GM19238 (cell line): ENCODE data around the gene GBGT1.

Experiments used
- DNase-seq: peaks from one replicate; pipeline ENCODE4 v3.0.0; 2011; ENCODE audit warnings: low spot score; ENCODE audit not compliant: insufficient read length

The GBGT1 gene

DNA sequence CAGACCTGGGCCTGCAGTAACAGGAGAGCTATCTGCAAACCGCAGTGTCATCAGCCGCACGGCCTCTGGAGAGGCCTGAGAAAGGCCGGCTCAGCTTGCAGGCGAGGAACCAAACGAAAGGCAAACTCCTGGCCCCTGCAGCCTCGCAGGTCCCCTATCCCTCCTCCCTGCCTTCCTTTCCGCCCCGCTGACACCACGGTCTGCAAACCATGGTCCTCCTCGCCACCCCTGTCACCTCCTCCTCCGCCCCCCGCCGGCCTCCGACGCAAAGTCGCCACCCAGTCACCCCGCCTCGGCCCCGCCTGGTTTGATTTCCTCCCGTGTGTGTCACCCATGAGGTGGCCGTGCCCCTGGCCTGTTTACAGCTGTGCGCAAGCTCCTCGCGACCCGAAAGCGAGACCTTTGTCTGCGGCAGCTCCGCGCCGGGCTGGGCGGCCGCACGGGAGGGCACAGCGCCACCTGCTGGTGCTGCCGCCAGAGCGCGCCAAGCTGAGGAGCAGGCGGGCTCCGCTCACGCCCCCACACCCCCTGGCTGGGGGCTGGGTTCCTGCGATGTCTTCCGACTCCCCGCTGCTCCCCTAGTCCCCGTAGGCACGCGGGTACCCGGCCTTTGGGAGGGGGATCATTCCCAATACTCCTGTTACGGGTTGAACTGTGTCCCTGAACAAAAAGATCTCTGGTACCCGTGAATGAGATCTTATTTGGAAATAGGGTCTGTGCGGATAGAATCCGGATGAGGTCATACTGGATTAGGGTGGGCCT, 19.4 kb downstream of the GBGT1 start:
- DNase-seq, result peak; percentile 97

DNA sequence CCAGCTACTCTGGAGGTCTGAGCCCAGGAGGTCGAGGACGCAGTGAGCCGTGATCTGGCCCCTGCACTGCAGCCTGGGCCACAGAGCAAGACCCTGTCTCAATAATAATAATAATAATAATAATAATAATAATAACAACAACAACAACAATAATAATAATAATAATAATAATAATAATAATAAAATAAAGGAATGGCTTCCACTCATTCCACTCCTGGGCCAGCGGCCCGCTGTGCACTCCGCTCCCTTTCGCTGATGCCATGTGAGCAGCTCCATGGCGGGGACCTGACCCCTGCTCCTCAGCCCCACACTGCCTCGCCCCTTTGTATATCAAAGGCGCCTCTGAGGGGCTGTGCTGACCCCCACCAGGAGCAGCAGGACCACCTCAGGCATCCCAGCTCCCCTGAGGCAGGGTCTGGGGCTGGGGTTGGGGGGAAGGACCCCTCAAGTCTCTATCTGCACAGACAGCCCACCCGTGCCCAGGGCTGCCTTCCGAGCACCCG, 20.0 kb downstream of the GBGT1 start:
- no peak for DNase-seq

DNA sequence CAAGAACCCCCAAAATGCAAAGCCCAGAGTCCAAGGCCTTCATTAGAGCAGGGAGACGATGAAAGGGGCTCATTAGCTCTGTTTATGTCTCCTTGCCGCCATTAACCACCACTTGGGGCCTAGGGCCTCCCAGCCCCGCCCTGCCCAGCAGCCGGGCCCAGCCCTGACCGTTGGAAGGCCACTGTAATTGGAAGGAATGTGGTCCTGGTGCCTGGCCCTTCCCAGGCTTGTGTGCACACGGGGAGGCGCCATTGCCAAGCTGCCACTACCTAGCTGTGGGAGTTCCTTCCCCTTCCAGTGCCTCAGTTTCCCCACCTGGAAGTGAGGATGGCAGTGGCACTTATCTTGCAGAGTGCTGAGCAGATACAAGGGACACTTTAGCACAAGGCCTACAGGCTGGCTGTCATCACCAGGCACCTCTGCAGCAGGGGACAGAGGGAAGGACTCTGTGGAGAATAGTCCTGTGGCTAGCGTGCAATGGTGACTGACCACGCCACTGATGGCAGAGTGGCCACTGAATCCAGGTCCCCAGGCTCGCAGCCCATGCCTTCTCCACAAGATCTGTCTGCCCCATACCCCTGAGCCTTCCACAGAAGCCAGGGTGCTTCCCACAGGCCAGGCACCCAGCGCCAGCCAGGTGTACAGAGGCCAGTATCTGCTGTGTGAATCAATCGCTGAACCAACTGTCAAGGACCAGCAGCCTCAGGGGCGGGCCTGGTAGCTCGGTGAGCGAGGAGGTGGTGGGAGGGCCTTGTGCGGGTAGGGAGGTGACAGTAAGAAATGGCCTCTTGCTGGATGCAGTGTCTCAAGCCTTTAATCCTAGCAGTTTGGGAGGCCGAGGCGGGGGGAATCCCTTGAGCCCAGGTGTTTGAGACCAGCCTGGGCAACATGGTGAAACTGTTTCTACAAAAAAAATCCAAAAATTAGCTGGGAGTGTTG, 20.8 kb downstream of the GBGT1 start:
- DNase-seq, result no peak

DNA sequence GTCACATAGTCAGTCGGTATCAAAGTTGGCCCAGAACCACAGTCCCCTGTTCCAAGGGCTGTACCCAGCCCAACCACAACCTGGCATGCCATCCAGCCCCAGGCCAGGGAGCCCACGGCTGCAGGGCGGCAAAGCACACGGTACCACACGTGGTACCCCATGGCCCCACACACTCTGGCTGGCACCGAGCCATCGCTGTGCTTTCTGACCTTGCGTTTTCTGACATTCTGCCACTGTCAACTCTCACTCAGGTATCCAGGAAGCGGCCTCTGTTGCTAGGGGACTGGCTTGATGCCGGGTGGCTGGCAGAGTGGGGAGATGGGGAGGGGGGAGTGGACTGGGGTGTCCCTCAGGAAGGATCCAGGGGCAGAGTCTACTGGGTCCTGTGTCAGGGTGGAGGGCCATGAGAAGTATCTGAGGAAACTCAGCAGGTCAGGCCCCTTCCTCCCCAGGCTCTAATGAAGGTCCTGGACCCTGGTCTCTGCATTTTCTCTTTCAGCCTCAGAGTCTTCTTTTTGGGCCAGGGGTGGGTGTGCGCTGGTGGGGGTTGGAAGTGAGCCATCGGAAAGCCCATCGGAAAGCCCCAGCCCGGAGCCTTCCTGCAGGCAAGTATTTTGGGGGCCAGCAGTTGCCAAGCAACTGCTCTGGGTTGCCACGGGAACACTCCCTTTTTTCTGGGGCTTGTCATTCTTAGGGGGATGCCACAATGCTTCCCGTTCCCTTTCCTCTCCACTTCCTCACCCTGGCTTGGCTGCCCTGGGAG, 21.7 kb downstream of the GBGT1 start:
- no peak for DNase-seq

DNA sequence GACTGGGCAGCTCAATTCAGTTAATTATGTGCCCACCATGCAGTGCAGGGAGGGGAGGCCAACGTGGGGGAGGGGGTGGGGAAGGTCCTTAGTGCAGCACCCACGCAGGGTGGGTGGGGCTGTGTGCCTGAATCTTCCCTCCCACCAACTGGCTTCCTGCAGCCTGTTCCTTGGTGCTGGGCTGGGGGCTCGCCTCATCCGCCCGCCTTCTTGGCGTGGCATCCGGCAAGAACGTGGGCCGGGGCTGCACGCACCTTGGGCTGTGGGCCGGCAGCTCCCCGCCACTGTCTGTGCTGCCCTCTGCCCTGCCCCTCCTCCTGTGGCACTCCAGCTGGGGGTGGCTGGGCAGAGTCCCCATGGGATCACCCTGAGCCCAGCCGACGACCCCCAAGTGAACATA, 23.1 kb downstream of the GBGT1 start:
- DNase-seq, result no peak

DNA sequence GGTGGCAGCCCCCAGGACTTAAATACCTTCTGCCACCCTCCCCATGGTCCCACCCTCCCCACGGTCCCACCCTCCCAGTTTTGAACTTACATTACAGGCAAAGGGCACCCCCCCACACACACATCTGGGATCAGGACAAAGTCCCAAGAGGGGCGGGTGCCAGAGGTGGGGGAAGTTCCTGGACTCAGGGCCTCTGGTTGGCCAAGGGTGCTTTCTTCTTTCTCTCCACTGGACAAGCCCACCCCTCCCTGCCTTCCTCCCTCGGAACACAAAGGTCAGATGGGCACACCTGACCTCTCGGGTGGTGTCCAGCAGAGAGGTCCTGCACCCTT, 23.6 kb downstream of the GBGT1 start:
- DNase-seq, result no peak

DNA sequence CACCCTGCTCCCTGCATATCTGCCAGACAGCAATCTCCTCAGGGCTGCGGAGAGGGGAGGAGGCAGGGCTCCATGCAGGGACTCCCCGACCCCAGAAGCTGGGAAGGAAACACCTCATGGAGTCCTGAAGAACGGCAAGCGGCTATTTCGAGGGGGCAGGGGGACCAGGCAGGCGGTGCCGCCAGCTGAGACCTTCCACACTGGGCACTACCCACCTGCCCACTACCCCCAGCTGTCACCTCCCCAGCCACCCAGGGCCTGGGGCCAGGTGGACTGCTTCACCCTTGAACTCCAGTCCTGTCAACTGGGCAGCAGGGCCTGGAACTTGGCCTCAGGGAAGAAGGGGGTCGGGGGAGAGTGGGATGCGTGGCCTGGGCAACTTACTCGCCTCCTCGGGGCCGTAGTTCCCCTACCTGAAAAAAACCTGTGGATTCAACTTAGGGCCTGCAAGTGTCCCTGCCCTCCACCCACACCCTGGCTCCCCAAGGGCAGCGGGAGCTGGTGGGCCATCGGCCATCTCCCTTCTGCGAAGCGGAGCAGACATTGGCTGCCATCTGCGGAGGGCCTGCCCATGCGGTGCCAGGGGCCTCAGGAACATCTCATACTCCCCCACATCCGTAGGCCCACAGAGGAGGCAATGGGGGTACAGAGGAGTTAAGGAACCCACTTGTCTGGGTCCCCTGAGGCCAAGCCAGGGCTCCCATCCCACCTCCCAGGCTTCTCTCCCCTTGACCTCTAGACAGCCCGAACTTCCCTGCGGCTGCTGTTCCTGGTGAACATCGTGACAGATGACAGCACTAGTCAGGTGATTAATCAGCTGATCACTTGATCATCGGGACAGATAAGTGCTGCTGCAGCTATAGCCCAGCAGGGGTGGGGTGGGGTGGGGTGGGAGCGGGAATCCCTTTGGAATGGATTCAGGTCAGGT, 24.2 kb downstream of the GBGT1 start:
- no peak for DNase-seq

DNA sequence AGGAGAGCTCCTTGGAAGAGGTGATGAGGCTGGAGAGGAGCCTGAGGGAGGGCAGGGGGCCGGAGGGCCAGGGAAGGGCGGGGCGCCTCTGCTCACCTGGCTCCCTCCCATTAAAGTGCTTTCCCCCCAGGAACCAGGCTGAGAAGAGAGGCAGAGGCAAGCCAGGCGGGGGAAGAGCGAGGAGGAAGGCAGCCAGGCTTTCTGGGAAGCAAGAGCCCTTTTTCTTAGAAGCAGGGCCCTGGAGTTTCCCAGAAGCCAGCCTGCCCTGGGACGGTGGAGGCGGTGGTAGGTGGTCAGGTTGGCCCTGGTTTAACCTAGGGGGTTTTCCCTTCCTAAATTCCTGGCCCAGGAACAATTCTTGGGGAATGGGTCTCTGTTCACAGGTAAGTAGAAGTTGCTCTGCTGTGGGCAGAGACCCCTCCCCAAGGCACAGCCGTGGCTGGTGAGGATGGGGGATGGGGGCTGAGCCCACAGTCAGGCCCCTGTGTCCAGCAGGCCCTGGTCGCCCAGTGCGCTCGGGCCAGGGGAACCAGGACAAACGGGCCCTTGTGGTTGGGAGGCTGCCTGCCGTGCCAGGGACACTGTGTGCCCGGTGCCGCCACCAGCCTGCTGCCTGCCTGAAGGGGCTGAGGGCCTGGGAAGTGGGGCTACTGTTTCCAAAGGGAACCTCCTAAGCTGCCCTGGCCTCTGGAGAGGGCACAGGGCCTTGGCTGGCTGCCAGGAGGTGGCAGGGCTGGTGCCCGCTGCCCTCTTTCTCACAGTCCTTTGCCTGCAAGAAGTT, 26.1 kb downstream of the GBGT1 start:
- DNase-seq, result no peak

DNA sequence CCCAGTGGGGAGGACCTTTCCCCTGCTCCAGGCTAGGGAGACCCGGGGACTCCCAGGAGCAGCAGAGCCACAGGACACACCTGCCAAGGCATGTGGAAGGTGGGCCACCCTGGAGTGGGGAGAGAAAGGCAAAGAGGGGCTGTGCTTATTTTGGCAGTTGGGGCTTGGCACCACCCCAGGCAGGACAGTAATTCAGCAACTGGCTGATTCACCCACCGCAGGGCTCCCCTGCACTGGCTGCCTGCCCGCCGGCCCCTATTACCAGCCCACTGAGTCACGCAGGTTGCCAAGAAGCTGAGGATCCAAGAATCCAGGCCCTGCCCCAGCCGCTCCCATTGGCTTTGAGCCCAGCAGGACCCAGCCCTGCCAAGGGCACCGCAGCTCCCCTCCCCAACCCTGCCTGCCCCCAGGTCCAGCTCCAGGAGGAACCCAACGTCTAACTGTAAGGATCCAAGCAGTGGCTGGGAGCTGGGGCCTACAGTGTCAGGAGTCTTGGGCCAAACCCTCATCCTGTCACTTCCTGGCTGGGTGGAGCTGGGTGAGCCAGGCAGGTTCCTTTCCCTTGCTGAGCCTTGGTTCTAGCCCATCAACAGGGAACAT, 28.5 kb downstream of the GBGT1 start:
- no peak for DNase-seq

DNA sequence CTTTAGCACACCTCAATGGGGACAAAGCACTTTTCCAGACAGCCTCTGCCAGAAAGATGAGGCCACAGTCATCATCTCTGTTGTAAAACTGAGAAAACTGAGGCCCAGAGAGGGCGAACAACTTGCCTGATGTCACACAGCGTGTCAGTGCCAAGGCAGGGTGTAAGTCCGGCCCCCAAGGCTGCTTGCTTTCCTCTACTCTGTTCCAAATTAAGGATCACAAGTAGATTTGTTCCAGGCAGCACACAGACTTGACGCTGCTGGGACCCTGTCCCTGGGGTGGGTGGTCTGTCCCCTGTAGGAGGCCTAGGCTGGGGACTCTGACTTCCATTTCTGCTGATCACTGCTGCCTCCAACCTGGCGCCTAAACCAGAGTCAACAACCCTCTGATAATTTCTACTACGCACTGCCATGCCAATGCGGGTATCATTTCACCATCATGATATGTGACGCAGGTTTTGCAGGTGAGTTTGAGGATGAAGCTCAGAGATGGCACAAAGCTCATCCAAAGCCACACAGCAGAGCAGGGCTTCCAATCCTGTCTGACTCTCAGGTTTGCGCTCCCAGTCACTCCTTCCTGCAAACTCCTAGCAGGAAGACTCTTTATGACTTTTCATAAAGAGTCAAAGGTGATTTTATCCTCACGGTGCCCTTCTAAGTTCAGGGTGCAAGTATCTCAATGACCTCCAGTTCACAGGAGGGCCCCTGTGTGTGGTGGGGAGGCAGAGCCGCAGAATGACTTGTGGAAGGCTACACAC, 29.1 kb downstream of the GBGT1 start:
- no peak for DNase-seq

DNA sequence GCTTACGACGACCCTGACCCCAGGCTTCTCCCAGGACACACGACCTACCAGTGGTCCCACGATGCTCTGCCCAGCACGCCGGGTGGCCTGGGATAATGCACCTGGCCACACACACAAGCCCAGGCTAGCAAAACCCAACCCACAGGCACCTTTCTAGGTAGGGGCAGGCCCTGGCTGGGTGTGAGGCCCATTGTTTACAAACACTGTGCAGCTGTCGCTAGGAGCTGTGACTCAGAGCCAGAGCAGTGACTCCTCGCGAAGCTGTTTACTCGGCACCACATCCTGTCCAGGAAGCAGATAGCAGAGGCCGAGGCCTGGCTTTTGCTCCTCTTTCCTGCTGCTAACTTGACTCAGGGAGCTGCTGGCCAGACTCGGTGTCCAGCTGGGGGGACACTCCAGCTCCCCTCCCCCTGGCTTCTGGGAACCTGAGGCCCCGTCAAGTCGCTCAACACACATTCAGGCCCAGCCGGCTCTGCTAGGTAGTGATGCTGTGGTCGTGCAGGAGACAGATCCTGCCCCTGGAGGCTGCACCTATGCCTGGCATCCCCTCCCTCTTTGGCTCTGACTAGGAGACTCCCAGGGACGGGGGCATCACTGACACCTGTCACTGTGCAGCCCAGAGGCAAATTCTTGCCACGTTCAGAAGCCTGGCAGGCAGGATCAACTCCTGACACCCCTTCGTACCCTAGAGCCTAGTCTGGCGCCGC, 29.9 kb downstream of the GBGT1 start:
- DNase-seq, result peak; percentile 99

DNA sequence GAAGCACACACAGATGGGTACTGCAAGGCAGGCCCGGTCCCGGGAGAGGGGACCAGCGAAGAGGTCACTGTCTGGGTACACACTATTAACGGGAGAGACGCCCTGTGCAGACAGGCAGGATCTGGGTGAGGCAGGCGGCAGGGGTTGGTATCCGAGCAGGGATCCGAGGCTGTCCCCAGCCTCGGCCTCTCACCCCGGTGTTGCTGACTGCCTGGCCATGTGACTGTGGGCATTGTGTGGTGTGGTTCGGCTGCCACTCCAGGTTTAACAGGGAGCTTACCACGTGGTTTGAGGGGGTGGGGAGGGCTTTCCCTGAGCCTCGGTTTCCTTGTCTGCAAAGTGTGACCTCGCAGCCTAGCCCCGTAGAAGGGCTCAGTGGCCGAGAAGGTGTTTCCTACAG, 31.5 kb downstream of the GBGT1 start:
- no peak for DNase-seq

DNA sequence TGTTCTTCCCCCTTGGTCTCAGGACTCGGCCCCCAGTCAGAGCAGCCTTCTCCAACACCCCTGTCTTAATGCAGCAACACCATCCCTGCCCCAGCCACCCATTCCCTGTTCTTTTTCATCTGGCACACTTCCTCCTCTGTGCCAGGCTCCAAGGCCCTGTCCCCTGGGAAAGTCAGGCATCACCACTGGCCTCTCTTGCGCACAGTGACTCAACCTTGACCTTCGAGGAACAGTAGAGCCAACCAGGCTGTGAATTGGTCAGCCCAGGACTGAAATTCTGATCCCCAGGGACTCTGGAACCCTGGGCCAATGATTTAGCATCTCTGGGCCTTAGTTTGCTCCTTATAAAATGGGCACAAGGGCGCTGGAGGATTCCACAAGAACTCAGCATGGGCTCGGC, 32.2 kb downstream of the GBGT1 start:
- no peak for DNase-seq

DNA sequence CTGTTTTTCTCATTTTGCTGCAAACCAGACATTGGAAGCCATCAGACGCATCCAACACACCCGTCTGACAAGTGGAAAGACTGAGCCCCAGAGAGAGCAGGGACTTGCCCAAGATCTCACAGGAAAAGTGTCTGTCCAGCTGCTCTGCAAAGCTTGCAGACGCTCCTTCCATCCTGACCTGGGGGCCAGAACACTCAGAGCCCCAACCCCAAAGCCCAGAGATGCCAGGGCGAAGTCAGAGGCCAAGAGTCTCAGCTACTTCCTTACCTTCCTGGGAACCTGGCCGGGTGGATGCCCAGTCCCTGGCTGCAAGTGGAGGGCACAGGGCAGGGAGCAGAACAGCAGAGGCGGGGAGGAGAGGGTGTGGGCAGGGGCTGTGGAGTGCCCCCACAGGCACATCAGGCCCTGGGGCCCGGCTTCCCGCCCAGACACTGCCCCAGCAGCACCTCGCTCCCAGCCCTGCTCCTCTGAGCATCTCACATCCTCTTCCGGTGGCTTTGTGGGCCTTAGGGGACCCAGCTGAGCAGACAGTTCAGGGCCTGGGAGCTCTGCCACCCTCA, 32.9 kb downstream of the GBGT1 start:
- peak; percentile 83 for DNase-seq

DNA sequence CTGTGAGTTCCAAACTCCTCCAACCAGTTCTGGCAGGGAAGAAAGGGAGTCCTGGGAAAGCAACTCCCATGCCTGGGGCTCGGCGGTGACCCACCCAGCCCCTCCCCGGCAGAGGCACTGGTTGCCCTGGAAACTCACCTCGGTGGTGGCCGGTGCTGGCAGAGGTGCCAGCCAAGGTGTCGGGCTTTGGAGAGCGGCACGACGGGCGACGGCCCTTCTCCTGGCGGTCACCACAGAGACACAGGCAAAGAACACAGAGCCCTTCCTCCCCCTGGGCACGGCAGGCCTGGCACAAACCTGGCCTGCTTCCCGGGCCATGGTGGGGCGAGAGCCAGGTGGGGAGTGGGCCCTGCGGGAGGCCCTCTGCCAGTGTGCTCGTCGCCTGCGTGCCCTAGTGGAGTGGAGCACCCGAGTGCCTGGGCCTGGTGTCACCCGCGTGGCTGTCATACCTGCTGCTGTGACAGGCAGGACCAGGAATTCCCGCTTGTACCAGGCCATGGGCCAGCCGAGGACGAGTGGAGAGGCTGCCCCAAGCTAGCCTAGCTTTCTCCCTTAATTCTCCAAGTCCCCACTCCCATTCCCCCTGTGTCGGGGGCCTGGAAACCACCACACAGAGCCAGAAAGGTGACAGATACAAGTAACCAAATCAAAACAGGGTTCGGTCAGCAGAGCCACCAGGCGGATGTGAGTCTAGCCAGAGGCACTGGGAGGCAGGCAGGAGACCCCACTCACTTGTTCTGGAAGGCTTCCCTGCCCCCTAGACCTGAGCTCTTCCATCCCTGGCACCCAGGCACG, 34.5 kb downstream of the GBGT1 start:
- no peak for DNase-seq

DNA sequence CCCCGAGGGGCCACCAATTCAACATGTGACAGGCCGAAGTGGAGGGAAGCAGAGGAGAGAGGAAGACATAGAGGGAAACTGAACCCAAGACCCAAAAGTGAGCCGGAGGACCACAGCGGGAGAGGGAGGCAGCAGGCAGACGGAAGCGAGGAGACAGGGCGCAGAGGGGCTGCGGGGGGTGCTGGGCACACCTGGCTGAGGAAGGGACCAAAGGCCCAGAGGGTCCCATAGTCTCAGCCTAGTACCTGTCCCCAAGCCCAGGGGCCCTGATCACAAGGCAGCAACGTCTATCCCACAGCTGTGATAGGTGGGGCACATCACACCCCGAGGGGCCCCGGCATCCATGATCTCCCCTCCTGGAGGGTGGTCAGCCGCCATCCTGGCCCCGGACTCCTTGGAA, 35.6 kb downstream of the GBGT1 start:
- DNase-seq, result no peak
